ENCODE data around the gene PAN3.

DNA sequence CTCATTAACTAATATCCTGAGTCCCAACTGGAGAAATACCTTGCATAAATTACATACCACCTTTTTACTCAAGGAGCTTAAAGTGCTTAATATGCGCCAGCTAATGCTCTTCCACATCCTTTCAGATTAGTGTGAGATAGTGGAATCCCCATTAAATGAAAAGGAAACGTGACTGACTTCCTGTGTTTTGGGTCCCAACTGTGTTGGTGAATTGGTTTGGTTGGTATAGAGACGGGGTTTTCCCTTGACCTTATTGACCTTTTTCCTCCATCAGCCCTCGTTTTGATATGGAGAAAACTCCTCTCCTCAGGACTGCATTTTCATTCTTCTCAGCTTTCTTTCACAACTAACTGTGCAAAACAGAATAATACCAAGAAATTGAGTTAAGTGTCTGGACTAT lies 163.5 kb downstream of the PAN3 start:
- TF ChIP-seq, protein P1, sequence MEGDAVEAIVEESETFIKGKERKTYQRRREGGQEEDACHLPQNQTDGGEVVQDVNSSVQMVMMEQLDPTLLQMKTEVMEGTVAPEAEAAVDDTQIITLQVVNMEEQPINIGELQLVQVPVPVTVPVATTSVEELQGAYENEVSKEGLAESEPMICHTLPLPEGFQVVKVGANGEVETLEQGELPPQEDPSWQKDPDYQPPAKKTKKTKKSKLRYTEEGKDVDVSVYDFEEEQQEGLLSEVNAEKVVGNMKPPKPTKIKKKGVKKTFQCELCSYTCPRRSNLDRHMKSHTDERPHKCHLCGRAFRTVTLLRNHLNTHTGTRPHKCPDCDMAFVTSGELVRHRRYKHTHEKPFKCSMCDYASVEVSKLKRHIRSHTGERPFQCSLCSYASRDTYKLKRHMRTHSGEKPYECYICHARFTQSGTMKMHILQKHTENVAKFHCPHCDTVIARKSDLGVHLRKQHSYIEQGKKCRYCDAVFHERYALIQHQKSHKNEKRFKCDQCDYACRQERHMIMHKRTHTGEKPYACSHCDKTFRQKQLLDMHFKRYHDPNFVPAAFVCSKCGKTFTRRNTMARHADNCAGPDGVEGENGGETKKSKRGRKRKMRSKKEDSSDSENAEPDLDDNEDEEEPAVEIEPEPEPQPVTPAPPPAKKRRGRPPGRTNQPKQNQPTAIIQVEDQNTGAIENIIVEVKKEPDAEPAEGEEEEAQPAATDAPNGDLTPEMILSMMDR (IDR thresholded peaks at IDR 0.05): no peak
- TF ChIP-seq POLR2AphosphoS5 (IDR thresholded peaks at IDR 0.05): no peak
- TF ChIP-seq POLR2A (IDR thresholded peaks at IDR 0.05): no peak
- TF ChIP-seq EP300 (IDR thresholded peaks at IDR 0.05): no peak
